SJCRH30 (cell line): ENCODE results near the gene ACSL5. TPM values are rescaled to one million over a fixed set of nuclear protein-coding genes. Genes with fewer than 3 reads are reported as not detected.

Source experiments
- DNase-seq, 2 experiments: peaks; one replicate each; pipeline ENCODE4 v3.0.0-alpha.2; 2015 to 2020
- H3K27ac ChIP-seq: fragments of 250-450 bp; sonication (Bioruptor Pico); 2 replicates; pipeline ENCODE4 v1.5.1; 2020; ENCODE audit warnings: mild to moderate bottlenecking, moderate library complexity
- H3K27me3 ChIP-seq: fragments of 250-450 bp; sonication (Bioruptor Pico); 2 replicates; pipeline ENCODE4 v1.5.1; 2020; ENCODE audit warnings: mild to moderate bottlenecking, moderate library complexity
- H3K36me3 ChIP-seq: fragments of 250-450 bp; sonication (Bioruptor Pico); 2 replicates; pipeline ENCODE4 v1.5.1; 2020; ENCODE audit warnings: mild to moderate bottlenecking, moderate library complexity
- H3K4me1 ChIP-seq: fragments of 250-450 bp; sonication (Bioruptor Pico); 2 replicates; pipeline ENCODE4 v1.5.1; 2020; ENCODE audit warnings: mild to moderate bottlenecking, moderate library complexity
- H3K4me3 ChIP-seq: fragments of 250-450 bp; sonication (Bioruptor Pico); 2 replicates; pipeline ENCODE4 v1.5.1; 2020; ENCODE audit warnings: mild to moderate bottlenecking, moderate library complexity
- H3K9me3 ChIP-seq: fragments of 250-450 bp; sonication (Bioruptor Pico); replicated peaks from 2 replicates; pipeline ENCODE4 v1.5.1; 2020; ENCODE audit warnings: mild to moderate bottlenecking, moderate library complexity
- total RNA-seq: library from RNA; depleted of rRNA; stranded (reverse); fragments of >200 nt; shearing (Covaris generic); gene quantifications from 2 replicates; pipeline ENCODE4 v1.2.3, GENCODE V29; 2014; rRNA removed

The ACSL5 gene
- total RNA-seq, 1 experiment from 2014 or later = 0.06 TPM

- no peaks in the 10 kb centered on the region for H3K9me3 ChIP-seq
- H3K4me3 ChIP-seq = no peak overlapping the region
- DNase-seq = peak; percentile 6 to 69
- H3K27ac ChIP-seq = no peak overlapping the region
- no peaks in the 10 kb centered on the region; the same call in 1 of the 2 replicates for H3K36me3 ChIP-seq
- H3K4me1 ChIP-seq = no peaks in the 10 kb centered on the region
- H3K27me3 ChIP-seq = no peaks in the 10 kb centered on the region
Measured at GRCh38 chr10:112471878-112472487, 98.1 kb downstream of the ACSL5 start.

GRCh38 chr10:112475575-112476218 lies 101.8 kb downstream of the ACSL5 start:
- DNase-seq = peak in 1 of 2 experiments; percentile 30
- no peak overlapping the region for H3K27ac ChIP-seq
- H3K27me3 ChIP-seq = no peaks in the 10 kb centered on the region
- H3K36me3 ChIP-seq = no peaks in the 10 kb centered on the region
- no peaks in the 10 kb centered on the region for H3K4me1 ChIP-seq
- H3K4me3 ChIP-seq = no peak overlapping the region
- H3K9me3 ChIP-seq = no peaks in the 10 kb centered on the region

Other genes with a start within 250 kb of the ACSL5 start
- 22.7 and 23.7 TPM in 2 replicates for gene GPAM, start 190.4 kb upstream of the ACSL5 start, total RNA-seq
- not detected in 2 replicates for gene TECTB, start 90.7 kb upstream of the ACSL5 start, total RNA-seq
- gene ZDHHC6, start 72.8 kb downstream of the ACSL5 start, total RNA-seq = 42.8 and 43.5 TPM in 2 replicates
- 24.5 and 29.0 TPM in 2 replicates for gene VTI1A, start 73.1 kb downstream of the ACSL5 start, total RNA-seq